Measurements from ENCODE around the gene AUNIP.

DNA sequence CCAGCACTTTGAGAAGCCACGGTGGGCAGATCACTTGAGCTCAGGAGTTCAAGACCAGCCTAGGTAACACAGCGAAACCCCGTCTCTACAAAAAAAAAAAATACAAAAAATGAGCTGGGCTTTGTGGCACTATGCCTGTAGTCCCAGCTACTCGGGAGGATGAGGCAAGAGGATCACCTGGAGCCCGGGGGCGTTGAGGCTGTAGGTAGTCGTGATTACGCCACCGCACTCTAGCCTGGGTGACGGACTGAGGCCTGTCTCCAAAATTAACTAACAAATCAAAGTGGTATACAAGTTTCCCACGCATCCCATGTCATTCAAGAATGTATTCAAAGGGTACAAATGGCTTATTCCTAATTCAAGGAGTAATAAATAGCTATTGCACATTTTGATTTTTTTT, 2.4 kb downstream of the AUNIP start:
- TF ChIP-seq CHD2 (IDR thresholded peaks at IDR 0.05; ENCODE audit: low read length, partially characterized antibody) (no peak), POLR2A (IDR thresholded peaks at IDR 0.05; ENCODE audit: low read length) (no peak), RAD21 (conservative IDR thresholded peaks at IDR 0.05 in 1 of 2, IDR thresholded peaks at IDR 0.05 in 1 of 2) (no peak), ZSCAN20 (CRISPR knock-in tag; IDR thresholded peaks at IDR 0.05) (no peak), CBX8 (IDR thresholded peaks at IDR 0.05) (no peak)
- TF ChIP-seq, protein P1, sequence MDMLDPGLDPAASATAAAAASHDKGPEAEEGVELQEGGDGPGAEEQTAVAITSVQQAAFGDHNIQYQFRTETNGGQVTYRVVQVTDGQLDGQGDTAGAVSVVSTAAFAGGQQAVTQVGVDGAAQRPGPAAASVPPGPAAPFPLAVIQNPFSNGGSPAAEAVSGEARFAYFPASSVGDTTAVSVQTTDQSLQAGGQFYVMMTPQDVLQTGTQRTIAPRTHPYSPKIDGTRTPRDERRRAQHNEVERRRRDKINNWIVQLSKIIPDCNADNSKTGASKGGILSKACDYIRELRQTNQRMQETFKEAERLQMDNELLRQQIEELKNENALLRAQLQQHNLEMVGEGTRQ (IDR thresholded peaks at IDR 0.05) = no peak

Data from A549 (cell line).